ENCODE measurements around the gene SMYD3.

DNA sequence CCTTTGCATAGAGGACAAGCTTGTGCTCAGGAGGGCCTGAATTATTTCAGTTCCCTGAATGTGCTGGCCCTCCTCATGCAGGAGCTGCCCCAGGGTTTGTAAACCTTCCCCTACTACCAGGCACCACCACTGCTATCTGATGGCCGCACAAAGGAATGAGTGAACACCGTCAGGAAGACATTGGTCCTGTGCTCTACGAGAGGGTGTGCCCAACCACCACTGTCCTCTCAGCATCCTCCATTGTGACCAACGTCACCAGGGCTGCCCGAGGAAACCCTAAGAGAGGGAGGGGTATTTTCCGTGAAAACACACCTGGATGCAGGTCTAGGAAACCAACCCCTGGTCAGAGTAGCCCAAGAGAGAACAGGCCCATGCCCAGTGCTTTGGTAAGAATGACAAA, 694.8 kb downstream of the SMYD3 start:
- TF ChIP-seq, protein P1, sequence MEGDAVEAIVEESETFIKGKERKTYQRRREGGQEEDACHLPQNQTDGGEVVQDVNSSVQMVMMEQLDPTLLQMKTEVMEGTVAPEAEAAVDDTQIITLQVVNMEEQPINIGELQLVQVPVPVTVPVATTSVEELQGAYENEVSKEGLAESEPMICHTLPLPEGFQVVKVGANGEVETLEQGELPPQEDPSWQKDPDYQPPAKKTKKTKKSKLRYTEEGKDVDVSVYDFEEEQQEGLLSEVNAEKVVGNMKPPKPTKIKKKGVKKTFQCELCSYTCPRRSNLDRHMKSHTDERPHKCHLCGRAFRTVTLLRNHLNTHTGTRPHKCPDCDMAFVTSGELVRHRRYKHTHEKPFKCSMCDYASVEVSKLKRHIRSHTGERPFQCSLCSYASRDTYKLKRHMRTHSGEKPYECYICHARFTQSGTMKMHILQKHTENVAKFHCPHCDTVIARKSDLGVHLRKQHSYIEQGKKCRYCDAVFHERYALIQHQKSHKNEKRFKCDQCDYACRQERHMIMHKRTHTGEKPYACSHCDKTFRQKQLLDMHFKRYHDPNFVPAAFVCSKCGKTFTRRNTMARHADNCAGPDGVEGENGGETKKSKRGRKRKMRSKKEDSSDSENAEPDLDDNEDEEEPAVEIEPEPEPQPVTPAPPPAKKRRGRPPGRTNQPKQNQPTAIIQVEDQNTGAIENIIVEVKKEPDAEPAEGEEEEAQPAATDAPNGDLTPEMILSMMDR (IDR thresholded peaks at IDR 0.05), result no peak
- no peak for TF ChIP-seq POLR2A (IDR thresholded peaks at IDR 0.05)
